ENCODE data around the gene AXIN1. TPM values are rescaled to one million over a fixed set of nuclear protein-coding genes. Genes with fewer than 3 reads are reported as not detected.

AXIN1 gene
- total and polyA plus RNA-seq, 9 of the 15 experiments (the other 6 are each of a cell fraction or from before 2014, with no cell fraction given): 0.42 to 58.0 (median 25.9) TPM

- no peak for TF ChIP-seq RREB1 (CRISPR knock-in tag; IDR thresholded peaks at IDR 0.05)
- no peak for TF ChIP-seq TBP (optimal IDR thresholded peaks at IDR 0.05; ENCODE audit: low read depth, low read length)
- TF ChIP-seq MAFF (IDR thresholded peaks at IDR 0.05; ENCODE audit: low read length): no peak
- no peak for TF ChIP-seq ZNF778 (CRISPR knock-in tag; IDR thresholded peaks at IDR 0.05)
- no peak for TF ChIP-seq SRSF9 (IDR thresholded peaks at IDR 0.05; ENCODE audit: borderline replicate concordance, low read depth, low read length)
- TF ChIP-seq PKNOX1 (IDR thresholded peaks at IDR 0.05): peak; percentile 26; the same call in 1 of the 2 replicates
- no peak for TF ChIP-seq NONO (IDR thresholded peaks at IDR 0.05; ENCODE audit: low read depth in 2 of 2, low read length in 1 of 2)
- TF ChIP-seq, protein P1, sequence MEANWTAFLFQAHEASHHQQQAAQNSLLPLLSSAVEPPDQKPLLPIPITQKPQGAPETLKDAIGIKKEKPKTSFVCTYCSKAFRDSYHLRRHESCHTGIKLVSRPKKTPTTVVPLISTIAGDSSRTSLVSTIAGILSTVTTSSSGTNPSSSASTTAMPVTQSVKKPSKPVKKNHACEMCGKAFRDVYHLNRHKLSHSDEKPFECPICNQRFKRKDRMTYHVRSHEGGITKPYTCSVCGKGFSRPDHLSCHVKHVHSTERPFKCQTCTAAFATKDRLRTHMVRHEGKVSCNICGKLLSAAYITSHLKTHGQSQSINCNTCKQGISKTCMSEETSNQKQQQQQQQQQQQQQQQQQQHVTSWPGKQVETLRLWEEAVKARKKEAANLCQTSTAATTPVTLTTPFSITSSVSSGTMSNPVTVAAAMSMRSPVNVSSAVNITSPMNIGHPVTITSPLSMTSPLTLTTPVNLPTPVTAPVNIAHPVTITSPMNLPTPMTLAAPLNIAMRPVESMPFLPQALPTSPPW (CRISPR knock-in tag; IDR thresholded peaks at IDR 0.05): 0 out of 2 replicates have a peak, but pooled peaks have one; percentile 25
- TF ChIP-seq, protein P2, sequence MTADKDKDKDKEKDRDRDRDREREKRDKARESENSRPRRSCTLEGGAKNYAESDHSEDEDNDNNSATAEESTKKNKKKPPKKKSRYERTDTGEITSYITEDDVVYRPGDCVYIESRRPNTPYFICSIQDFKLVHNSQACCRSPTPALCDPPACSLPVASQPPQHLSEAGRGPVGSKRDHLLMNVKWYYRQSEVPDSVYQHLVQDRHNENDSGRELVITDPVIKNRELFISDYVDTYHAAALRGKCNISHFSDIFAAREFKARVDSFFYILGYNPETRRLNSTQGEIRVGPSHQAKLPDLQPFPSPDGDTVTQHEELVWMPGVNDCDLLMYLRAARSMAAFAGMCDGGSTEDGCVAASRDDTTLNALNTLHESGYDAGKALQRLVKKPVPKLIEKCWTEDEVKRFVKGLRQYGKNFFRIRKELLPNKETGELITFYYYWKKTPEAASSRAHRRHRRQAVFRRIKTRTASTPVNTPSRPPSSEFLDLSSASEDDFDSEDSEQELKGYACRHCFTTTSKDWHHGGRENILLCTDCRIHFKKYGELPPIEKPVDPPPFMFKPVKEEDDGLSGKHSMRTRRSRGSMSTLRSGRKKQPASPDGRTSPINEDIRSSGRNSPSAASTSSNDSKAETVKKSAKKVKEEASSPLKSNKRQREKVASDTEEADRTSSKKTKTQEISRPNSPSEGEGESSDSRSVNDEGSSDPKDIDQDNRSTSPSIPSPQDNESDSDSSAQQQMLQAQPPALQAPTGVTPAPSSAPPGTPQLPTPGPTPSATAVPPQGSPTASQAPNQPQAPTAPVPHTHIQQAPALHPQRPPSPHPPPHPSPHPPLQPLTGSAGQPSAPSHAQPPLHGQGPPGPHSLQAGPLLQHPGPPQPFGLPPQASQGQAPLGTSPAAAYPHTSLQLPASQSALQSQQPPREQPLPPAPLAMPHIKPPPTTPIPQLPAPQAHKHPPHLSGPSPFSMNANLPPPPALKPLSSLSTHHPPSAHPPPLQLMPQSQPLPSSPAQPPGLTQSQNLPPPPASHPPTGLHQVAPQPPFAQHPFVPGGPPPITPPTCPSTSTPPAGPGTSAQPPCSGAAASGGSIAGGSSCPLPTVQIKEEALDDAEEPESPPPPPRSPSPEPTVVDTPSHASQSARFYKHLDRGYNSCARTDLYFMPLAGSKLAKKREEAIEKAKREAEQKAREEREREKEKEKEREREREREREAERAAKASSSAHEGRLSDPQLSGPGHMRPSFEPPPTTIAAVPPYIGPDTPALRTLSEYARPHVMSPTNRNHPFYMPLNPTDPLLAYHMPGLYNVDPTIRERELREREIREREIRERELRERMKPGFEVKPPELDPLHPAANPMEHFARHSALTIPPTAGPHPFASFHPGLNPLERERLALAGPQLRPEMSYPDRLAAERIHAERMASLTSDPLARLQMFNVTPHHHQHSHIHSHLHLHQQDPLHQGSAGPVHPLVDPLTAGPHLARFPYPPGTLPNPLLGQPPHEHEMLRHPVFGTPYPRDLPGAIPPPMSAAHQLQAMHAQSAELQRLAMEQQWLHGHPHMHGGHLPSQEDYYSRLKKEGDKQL (CRISPR knock-in tag; IDR thresholded peaks at IDR 0.05; ENCODE audit: borderline replicate concordance): no peak
- TF ChIP-seq TAF1 (IDR thresholded peaks at IDR 0.05; ENCODE audit: control insufficient read depth, extremely low read depth, insufficient read depth, low read length, severe bottlenecking): peak; percentile 24
- no peak for TF ChIP-seq FIP1L1 (IDR thresholded peaks at IDR 0.05; ENCODE audit: low read depth, low read length, poor library complexity, severe bottlenecking)
- TF ChIP-seq NCOA6 (IDR thresholded peaks at IDR 0.05): no peak
- TF ChIP-seq ZNF384 (IDR thresholded peaks at IDR 0.05; ENCODE audit: low read depth, low read length): peak; percentile 94
- no peak for TF ChIP-seq ZNF696 (CRISPR knock-in tag; conservative IDR thresholded peaks at IDR 0.05)
Observed at GRCh38 chr16:386641-387156, 34.2 kb upstream of the AXIN1 start (continued).

Measured in K562 (cell line).